HUES6 (cell line): ENCODE data around the gene EBP.
A peak's percentile ranks its signal among the peaks of the same experiment; 100 is the strongest.

Experiments used
- H3K27ac ChIP-seq: 2 replicates; pipeline ENCODE4 v1.7.0; 2013; ENCODE audit warnings: low read depth, mild to moderate bottlenecking, low read length, inconsistent platforms
- H3K27me3 ChIP-seq: 2 replicates; pipeline ENCODE4 v1.6.1; 2013; ENCODE audit warnings: low read length; ENCODE audit not compliant: control insufficient read depth, insufficient read depth
- H3K36me3 ChIP-seq: 2 replicates; pipeline ENCODE4 v1.6.1; 2013; ENCODE audit warnings: low read length; ENCODE audit not compliant: control insufficient read depth, insufficient read depth
- H3K4me1 ChIP-seq: 2 replicates; pipeline ENCODE4 v1.6.1; 2013; ENCODE audit warnings: low read length; ENCODE audit not compliant: control insufficient read depth, insufficient read depth
- H3K4me3 ChIP-seq: 2 replicates; pipeline ENCODE4 v1.5.1; 2013; ENCODE audit warnings: low read depth, low read length
- H3K9ac ChIP-seq: one replicate; pipeline ENCODE4 v1.6.1; 2013; ENCODE audit warnings: mild to moderate bottlenecking, low read length
- H3K9me3 ChIP-seq: 2 replicates; pipeline ENCODE4 v1.6.1; 2013; ENCODE audit warnings: low read depth, low read length; ENCODE audit not compliant: control insufficient read depth, insufficient read depth

The EBP gene

GRCh38 chrX:48492293-48492910 lies 29.2 kb upstream of the EBP start:
- H3K4me1 ChIP-seq: no peaks in the 10 kb centered on the region
- peaks cover 2% of the 10 kb centered on the region; the same call in 1 of the 2 replicates for H3K36me3 ChIP-seq
- no peak overlapping the region for H3K27ac ChIP-seq
- H3K27me3 ChIP-seq: no peaks in the 10 kb centered on the region
- H3K9me3 ChIP-seq: peaks cover 34% of the 10 kb centered on the region; the same call in 1 of the 2 replicates
- H3K4me3 ChIP-seq: no peak overlapping the region
- H3K9ac ChIP-seq: no peak overlapping the region

DNA sequence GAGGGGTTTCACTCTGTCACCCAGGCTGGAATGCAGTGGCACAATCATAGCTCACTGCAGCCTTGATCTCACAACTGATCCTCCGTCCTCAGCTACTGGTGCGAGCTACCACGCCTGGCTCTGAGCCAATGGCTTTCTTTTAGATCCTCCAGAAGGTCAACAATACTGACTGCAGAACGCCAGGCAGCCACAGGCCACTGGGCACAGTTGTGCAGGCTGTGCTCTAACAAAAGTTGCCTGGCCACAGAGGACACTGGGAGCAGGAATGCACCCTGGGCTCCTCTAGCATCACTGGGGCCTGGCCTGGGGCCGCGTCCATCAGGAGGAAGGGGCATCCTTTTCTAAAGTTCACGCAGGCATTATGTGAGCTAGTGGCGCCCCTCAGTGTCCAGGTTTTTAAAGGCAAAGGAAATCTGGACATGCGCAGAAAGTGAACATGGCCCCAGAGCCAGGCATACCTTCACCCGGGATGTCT lies 27.7 kb upstream of the EBP start:
- Histone ChIP-seq H3K4me3 (no peak overlapping the region), H3K27me3 (no peaks in the 10 kb centered on the region), H3K9me3 (peaks cover 30% of the 10 kb centered on the region; the same call in 1 of the 2 replicates), H3K4me1 (no peaks in the 10 kb centered on the region; the same call in 1 of the 2 replicates), H3K9ac (no peak overlapping the region), H3K27ac (no peak overlapping the region), H3K36me3 (no peaks in the 10 kb centered on the region)

GRCh38 chrX:48496660-48497059 lies 24.9 kb upstream of the EBP start:
- Histone ChIP-seq H3K27me3 (no peaks in the 10 kb centered on the region), H3K27ac (no peak overlapping the region), H3K9ac (no peak overlapping the region), H3K4me3 (no peak overlapping the region), H3K9me3 (peaks cover 16% of the 10 kb centered on the region; the same call in 1 of the 2 replicates), H3K36me3 (no peaks in the 10 kb centered on the region), H3K4me1 (no peaks in the 10 kb centered on the region; the same call in 1 of the 2 replicates)

DNA sequence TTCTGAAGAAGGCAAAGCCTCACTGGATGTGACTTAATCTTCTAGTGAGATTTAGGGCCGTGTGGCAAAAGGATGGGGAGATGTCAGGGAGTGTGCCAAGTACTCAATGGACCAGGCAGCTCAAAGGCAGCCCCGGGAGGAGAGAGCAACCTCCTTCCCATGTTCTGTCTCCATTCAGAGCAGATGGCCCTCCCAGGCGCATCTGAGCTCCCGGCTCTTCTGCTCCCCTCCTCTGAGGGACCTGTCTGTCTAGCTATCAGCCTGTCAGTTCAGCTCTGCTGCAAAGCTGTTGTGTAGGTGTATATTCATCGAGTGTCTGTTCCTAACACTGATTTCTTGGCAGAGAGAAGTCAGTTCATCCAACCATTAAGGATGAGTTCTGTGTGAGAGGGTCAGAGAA lies 23.7 kb upstream of the EBP start:
- H3K4me1 ChIP-seq: no peaks in the 10 kb centered on the region; the same call in 1 of the 2 replicates
- no peak overlapping the region for H3K27ac ChIP-seq
- peaks cover 13% of the 10 kb centered on the region; the same call in 1 of the 2 replicates for H3K9me3 ChIP-seq
- H3K4me3 ChIP-seq: no peak overlapping the region
- no peaks in the 10 kb centered on the region for H3K36me3 ChIP-seq
- H3K27me3 ChIP-seq: no peaks in the 10 kb centered on the region
- H3K9ac ChIP-seq: no peak overlapping the region

- H3K4me1 ChIP-seq: no peaks in the 10 kb centered on the region; the same call in 1 of the 2 replicates
- H3K27ac ChIP-seq: no peak overlapping the region
- H3K9ac ChIP-seq: no peak overlapping the region
- no peaks in the 10 kb centered on the region for H3K27me3 ChIP-seq
- peaks cover 15% of the 10 kb centered on the region; the same call in 1 of the 2 replicates for H3K9me3 ChIP-seq
- no peak overlapping the region for H3K4me3 ChIP-seq
- H3K36me3 ChIP-seq: no peaks in the 10 kb centered on the region
These were observed 23.2 kb upstream of the EBP start for GRCh38 chrX:48498374-48498809.

DNA sequence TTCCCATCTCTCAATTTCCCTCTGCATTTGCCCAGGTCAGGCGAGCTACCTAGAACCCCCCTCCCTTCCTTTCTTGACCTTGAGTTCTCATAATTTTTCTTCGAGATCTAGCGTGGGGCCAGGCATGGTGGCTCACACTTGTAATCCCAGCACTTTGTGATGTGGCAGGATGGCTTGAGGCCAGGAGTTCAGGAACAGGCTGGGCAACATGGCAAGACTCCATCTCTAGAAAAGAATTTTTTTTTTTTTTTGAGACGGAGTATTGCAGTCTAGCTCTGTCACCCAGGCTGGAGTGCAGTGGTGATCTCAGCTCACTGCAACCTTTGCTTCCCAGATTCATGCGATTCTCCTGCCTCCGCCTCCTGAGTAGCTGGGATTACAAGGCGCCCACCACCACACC lies 17.3 kb upstream of the EBP start:
- Histone ChIP-seq H3K9ac (no peak overlapping the region), H3K36me3 (no peaks in the 10 kb centered on the region), H3K27ac (no peak overlapping the region), H3K9me3 (peaks cover 7% of the 10 kb centered on the region; the same call in 1 of the 2 replicates), H3K4me3 (no peak overlapping the region), H3K27me3 (no peaks in the 10 kb centered on the region), H3K4me1 (no peaks in the 10 kb centered on the region)

DNA sequence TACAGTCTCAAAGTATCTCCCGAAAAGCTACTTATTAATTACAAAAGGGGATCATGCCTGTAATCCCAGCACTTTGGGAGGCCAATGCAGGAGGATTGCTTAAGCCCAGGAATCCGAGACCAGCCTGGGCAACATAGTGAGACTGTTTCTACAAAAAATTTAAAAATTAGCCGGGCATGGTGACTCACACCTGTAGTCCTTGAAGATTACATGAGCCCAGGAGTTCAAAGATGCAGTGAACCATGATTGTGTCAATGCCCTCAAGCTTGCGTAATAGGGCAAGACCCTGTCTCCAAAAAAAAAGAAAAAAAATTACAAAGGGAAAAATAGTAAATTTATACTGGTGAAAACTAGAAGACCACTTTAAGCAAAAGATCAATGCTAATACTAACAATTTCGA lies 16.1 kb upstream of the EBP start:
- Histone ChIP-seq H3K9ac (no peak overlapping the region), H3K27ac (no peak overlapping the region; the same call in 1 of the 2 replicates), H3K27me3 (no peaks in the 10 kb centered on the region), H3K9me3 (peaks cover 5% of the 10 kb centered on the region; the same call in 1 of the 2 replicates), H3K4me3 (no peak overlapping the region), H3K4me1 (no peaks in the 10 kb centered on the region), H3K36me3 (no peaks in the 10 kb centered on the region)

DNA sequence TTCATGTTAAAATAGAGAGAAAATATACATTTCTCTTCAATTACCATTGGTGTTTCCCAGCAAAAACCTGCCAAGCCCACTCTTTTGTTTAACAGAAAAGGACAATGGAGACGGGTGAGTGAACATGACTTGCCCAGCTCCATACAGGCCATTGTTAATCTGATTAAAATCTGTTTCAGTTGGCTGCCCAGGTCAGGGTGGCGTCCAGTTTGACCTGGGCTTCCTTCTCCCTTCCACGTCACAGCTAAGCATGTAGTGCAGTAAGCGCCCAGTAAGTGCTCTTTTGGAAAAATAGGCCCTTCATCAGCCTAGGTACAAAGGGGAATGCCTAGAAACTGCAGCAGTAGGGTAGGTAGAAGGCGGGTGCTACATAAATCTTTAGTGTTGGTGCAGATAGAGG lies 14.4 kb upstream of the EBP start:
- Histone ChIP-seq H3K4me3 (no peak overlapping the region), H3K9me3 (peaks cover 8% of the 10 kb centered on the region; the same call in 1 of the 2 replicates), H3K9ac (no peak overlapping the region), H3K27me3 (no peaks in the 10 kb centered on the region), H3K4me1 (no peaks in the 10 kb centered on the region), H3K27ac (no peak overlapping the region), H3K36me3 (no peaks in the 10 kb centered on the region)

- H3K4me3 ChIP-seq: peak within 1 kb of the TSS; percentile 92
- no peak within 1 kb of the TSS for H3K27ac ChIP-seq
- no peaks in the 10 kb centered on the region; the same call in 1 of the 2 replicates for H3K4me1 ChIP-seq
- no peaks in the 10 kb centered on the region for H3K27me3 ChIP-seq
- no peaks in the 10 kb centered on the region for H3K36me3 ChIP-seq
- H3K9me3 ChIP-seq: peaks cover 18% of the 10 kb centered on the region; the same call in 1 of the 2 replicates
- H3K9ac ChIP-seq: peak within 1 kb of the TSS; percentile 80
These were observed 13.0 kb upstream of the EBP start, which contains the start of gene PORCN for GRCh38 chrX:48508400-48509244. PORCN (plus strand) TSS chrX:48508992; CDS start chrX:48509821, 829 bp downstream.

- no peaks in the 10 kb centered on the region; the same call in 1 of the 2 replicates for H3K4me1 ChIP-seq
- H3K36me3 ChIP-seq: no peaks in the 10 kb centered on the region
- no peak overlapping the region for H3K27ac ChIP-seq
- H3K4me3 ChIP-seq: peak overlapping the region; percentile 92
- peak overlapping the region; percentile 66 for H3K9ac ChIP-seq
- H3K9me3 ChIP-seq: peaks cover 17% of the 10 kb centered on the region; the same call in 1 of the 2 replicates
- no peaks in the 10 kb centered on the region for H3K27me3 ChIP-seq
These were observed 12.4 kb upstream of the EBP start for GRCh38 chrX:48509245-48509590.
